DMS153 treated with DMSO at 0.1 percent for 48 hours (cell line): Measurements from ENCODE around the gene CFAP70.
"Not testable (repeated sequence)": the region's sequence is repeated elsewhere in the genome, so short reads cannot be mapped to it uniquely, and the experiment has no call there.

ENCODE experiments used
- DNase-seq: peaks from one replicate; lab custom pipeline; 2025; ENCODE audit not compliant: unreplicated experiment; lab: John Stamatoyannopoulos, UW

CFAP70 gene

GRCh38 chr10:73340121-73340520 lies 18.5 kb downstream of the CFAP70 start:
- DNase-seq, result no peak

- no peak for DNase-seq
These were observed 19.2 kb downstream of the CFAP70 start for GRCh38 chr10:73339436-73339835.

- DNase-seq, result no peak
These were observed 19.8 kb downstream of the CFAP70 start for GRCh38 chr10:73338801-73339368.

DNA sequence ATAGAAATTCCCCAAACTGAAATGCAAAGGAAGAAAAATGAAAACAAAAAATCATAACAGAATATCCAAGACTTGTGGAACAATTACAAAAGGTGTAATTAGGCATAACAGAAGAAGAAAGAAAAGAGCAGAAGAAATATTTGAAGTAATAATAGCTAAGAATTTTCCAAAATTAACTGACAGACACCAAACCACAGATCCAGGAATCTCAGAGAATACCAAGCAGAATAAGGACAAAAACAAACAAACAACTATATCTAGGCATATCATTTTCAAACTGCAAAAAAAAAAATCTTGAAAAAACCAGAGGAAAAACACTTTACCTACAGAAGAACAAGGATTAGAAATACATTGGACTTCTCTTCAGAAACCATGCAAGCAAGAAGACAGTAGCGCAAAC lies 25.5 kb downstream of the CFAP70 start:
- DNase-seq, result no peak

GRCh38 chr10:73332379-73332778 lies 26.3 kb downstream of the CFAP70 start:
- DNase-seq, result no peak

- not testable (repeated sequence) for DNase-seq
These were observed 30.1 kb downstream of the CFAP70 start for GRCh38 chr10:73328523-73328922.

GRCh38 chr10:73325290-73325689 lies 33.4 kb downstream of the CFAP70 start:
- DNase-seq, result not testable (repeated sequence)

- DNase-seq, result not testable (repeated sequence)
These were observed 35.1 kb downstream of the CFAP70 start for GRCh38 chr10:73323582-73323981.

DNA sequence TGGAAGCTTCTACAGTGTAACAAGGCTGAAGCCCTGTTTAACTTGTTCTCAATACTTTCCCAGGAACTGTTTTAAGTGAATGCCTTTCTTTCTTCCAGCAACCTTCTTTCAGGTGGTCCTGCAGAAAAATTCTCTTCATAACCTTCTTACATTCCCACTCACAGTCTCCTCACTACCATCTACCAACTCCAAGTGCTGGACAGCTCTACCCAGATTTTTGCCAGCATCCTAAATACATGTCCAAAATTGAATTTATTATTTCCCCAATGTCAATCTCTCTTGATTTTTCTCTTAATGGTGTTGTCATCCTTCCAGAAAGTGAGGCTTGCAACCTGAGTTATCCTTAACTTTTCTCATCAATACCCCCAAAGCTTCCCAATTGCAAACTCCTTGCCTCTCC lies 48.2 kb downstream of the CFAP70 start:
- no peak for DNase-seq

GRCh38 chr10:73307203-73307800 lies 51.4 kb downstream of the CFAP70 start:
- no peak for DNase-seq

- DNase-seq, result no peak
These were observed 52.4 kb downstream of the CFAP70 start for GRCh38 chr10:73306171-73306708.

- DNase-seq, result no peak
These were observed 61.7 kb downstream of the CFAP70 start for GRCh38 chr10:73296946-73297345.

DNA sequence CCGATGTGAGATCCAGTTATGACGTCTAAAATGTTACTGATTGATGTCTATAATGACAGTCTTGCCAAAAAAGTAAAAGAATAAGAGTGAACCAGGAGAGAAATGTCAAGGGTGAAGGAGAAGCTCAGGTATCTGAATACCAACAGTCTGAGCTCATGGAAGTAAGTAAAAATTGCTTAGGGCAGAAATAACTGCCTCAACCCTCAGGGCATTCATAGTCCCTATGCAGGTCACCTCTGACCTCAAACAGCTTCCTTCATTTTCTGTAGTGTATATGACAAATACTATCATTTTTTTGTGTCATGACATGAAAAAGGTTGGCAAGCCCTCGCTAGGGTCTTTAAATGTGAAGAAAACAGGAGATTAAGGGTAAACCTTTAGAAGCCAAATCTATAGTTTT lies 65.2 kb downstream of the CFAP70 start:
- no peak for DNase-seq

DNA sequence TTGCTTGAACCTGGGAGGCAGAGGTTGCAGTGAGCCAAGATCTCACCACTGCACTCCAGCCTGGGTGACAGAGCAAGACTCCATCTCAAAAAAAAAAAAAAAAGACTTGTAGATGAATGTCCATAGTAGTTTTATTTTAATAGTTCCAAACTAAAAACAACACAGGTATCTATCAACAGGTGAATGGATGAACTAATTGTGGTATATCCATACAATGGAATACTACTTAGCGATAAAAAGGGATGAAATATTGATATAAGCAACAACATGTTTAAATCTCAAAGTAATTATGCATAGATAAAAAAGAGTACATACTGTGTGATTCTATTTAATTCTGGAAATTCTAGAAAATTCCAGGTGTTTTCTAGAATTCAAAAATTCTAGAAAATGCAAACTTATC lies 68.7 kb downstream of the CFAP70 start:
- DNase-seq, result no peak

DNA sequence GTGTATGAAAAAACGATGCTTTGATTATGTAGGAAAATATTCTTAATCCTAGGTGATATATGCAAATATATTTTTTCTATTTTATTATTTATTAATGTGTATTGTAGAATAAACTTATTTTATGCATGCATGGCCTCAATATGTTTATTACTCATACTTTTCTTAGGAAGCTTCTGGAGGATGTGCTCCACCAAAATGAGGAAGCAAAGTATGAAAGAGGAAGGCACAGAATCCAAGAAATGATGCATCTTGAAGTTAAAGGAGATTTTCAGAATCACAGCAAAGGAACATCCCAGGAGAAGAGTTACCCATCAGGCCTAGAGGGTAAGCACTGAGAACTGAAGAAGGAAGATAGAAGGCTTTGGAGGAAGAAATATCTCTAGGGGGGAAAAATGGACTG lies 71.2 kb downstream of the CFAP70 start:
- DNase-seq, result no peak

- no peak for DNase-seq
These were observed 77.6 kb downstream of the CFAP70 start for GRCh38 chr10:73281097-73281496.

DNA sequence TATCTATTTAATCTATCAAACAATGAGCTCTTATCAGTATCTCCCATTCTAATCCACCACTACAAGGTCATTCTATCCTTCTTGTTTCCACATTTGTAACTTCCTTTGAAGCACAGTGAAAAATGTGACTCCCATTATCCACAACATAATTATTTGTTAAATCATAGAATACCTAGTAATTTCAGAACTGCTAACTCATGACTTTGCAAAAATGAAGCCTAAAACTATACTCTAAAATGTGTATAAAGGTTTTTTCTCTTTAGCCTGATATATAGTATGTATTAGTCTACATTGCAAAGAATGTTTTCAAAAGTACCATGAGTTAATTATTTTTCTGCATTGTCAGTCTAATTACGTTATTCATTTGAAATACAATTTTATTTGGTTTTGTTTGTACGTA lies 94.2 kb downstream of the CFAP70 start:
- no peak for DNase-seq

GRCh38 chr10:73263693-73264347 lies 94.8 kb downstream of the CFAP70 start:
- DNase-seq, result no peak

GRCh38 chr10:73262880-73263555 lies 95.6 kb downstream of the CFAP70 start:
- no peak for DNase-seq

DNA sequence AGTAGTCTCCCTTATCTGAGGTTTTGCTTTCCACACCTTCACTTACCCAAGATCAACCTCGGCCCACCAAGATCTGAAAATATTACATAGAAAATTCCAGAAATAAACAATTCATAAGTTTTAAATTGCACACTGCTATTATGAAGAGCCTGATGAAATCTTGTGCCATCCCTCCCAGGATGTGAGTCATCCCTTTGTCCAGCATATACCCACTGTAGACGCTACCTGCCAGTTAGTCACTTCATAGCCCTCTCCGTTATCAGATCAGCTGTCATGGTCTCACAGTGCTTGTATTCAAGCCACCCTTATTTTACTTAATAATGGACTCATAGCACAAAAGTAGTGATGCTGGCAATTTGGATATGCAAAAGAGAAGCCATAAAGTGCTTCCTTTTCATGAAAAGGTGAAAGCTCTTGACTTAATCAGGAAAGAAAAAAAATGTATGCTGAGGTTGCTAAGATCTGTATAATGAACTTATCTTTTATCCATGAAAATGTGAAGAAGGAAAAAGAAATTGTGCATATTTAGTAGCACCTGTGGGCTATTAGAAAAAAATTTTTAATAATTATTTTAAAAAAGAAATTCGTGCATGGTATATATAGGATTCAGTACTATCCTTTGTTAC lies 96.4 kb downstream of the CFAP70 start:
- no peak for DNase-seq

GRCh38 chr10:73261362-73261995 lies 97.2 kb downstream of the CFAP70 start:
- DNase-seq, result no peak
